GM23248 (cell line): ENCODE data around the gene YBX3. TPM values are rescaled to one million over a fixed set of nuclear protein-coding genes. Genes with fewer than 3 reads are reported as not detected.

Source experiments
- DNase-seq: peaks from one replicate; pipeline ENCODE4 v3.0.0-alpha.2; 2015
- H2AFZ ChIP-seq: fragments of 200-600 bp; sonication (generic); 2 replicates; pipeline ENCODE4 v1.6.1; 2016; ENCODE audit warnings: antibody characterized with exemption
- H3F3A ChIP-seq: fragments of 200-600 bp; sonication (generic); 2 replicates; pipeline ENCODE4 v1.6.1; 2016; ENCODE audit warnings: mild to moderate bottlenecking, antibody characterized with exemption, mixed run types; ENCODE audit not compliant: insufficient read depth
- H3K27ac ChIP-seq: fragments of 200-600 bp; sonication (generic); 2 replicates; pipeline ENCODE4 v1.5.1; 2016; ENCODE audit warnings: mild to moderate bottlenecking
- H3K27me3 ChIP-seq: fragments of 200-600 bp; sonication (generic); replicated peaks from 2 replicates; pipeline ENCODE4 v1.6.1; 2016; ENCODE audit warnings: mild to moderate bottlenecking; ENCODE audit not compliant: insufficient read depth
- H3K36me3 ChIP-seq: fragments of 200-600 bp; sonication (generic); 2 replicates; pipeline ENCODE4 v1.6.1; 2016; ENCODE audit warnings: low read depth, mild to moderate bottlenecking
- H3K4me1 ChIP-seq: fragments of 200-600 bp; sonication (generic); 2 replicates; pipeline ENCODE4 v1.6.1; 2016; ENCODE audit warnings: mild to moderate bottlenecking; ENCODE audit not compliant: insufficient read depth
- H3K4me2 ChIP-seq: fragments of 200-600 bp; sonication (generic); one replicate; pipeline ENCODE4 v1.6.1; 2016; ENCODE audit warnings: mild to moderate bottlenecking; ENCODE audit not compliant: unreplicated experiment
- H3K4me3 ChIP-seq: fragments of 200-600 bp; sonication (generic); 2 replicates; pipeline ENCODE4 v1.5.1; 2016; ENCODE audit warnings: mild to moderate bottlenecking
- H3K79me2 ChIP-seq: fragments of 200-600 bp; sonication (generic); 2 replicates; pipeline ENCODE4 v1.6.1; 2016; ENCODE audit warnings: mild to moderate bottlenecking; ENCODE audit not compliant: insufficient read depth
- H3K9ac ChIP-seq: fragments of 200-600 bp; sonication (generic); 2 replicates; pipeline ENCODE4 v1.6.1; 2016; ENCODE audit warnings: mild to moderate bottlenecking
- H3K9me2 ChIP-seq: fragments of 200-600 bp; sonication (generic); 2 replicates; pipeline ENCODE4 v1.6.1; 2016; ENCODE audit warnings: mixed run types, mild to moderate bottlenecking, moderate library complexity; ENCODE audit not compliant: insufficient read depth
- H3K9me3 ChIP-seq: fragments of 200-600 bp; sonication (generic); one replicate; pipeline ENCODE4 v1.6.1; 2017; ENCODE audit warnings: low read depth
- H4K20me1 ChIP-seq: fragments of 200-600 bp; sonication (generic); 2 replicates; pipeline ENCODE4 v1.6.0; 2016; ENCODE audit not compliant: insufficient read depth
- EZH2 ChIP-seq: fragments of 200-600 bp; sonication (generic); IDR thresholded peaks from 2 replicates; pipeline ENCODE4 v1.6.1; 2018; ENCODE audit warnings: antibody characterized with exemption, mild to moderate bottlenecking; ENCODE audit not compliant: insufficient read depth, poor library complexity, severe bottlenecking
- EZH2phosphoT487 ChIP-seq: fragments of 200-600 bp; sonication (generic); IDR thresholded peaks from 2 replicates; pipeline ENCODE4 v1.6.1; 2018; ENCODE audit warnings: antibody characterized with exemption, moderate library complexity, mild to moderate bottlenecking, low read depth; ENCODE audit not compliant: insufficient read depth
- WGBS, 2 experiments: methylation state at CpG; one replicate each; pipeline ENCODE4 v1.1.6; 2015 to 2017; ENCODE audit warnings: low lambda C conversion rate in 2 of 2, low coverage in 1 of 2; ENCODE audit errors: missing lambda C conversion rate in 2 of 2; 5-methylcytosine and 5-hydroxymethylcytosine counted together
- in situ Hi-C: fragments of 300-500 bp; cut with MboI; formaldehyde crosslinking; loops from 2 replicates; pipeline ENCODE4 v1.15.0; 2020
- polyA plus RNA-seq: library from polyadenylated mRNA; unstranded; fragments of >200 nt; fragmentation: Nextera tagmentation; extraction: Ambion mirVana; gene quantifications from 2 replicates; pipeline ENCODE4 v1.2.1, GENCODE V29; 2016
- total RNA-seq: library from RNA; depleted of rRNA; stranded (reverse); fragments of >200 nt; shearing (Covaris generic); gene quantifications from 2 replicates; pipeline ENCODE4 v1.2.3, GENCODE V29; 2014

The YBX3 gene
- total and polyA plus RNA-seq, 2 experiments from 2014 or later = 108 to 215 TPM

DNA sequence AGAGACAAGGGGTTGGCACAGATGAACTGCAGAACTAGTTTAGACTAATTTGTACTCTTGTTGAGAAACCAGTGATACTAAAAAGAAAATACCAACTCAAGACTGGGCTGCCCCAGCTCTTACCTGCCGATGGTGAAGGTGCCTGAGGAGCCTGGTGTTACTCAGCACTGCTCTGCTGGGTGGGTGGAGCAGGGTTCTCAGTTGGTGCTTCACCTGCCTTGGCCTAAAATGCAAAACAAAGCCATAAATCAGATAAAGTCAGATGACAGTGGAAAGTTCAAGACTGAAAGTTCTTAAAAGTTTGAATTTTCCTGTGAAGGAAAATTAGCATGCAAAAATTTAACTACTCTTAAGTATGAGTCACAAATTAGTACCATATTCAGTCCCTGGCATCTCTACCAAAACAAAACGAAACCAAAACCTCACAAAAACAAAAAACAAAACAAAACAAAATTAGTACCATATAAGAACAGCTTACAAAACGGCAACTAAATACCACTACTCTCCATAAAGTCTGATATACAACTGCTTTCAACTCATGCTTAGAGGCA lies 21.9 kb downstream of the YBX3 start:
- peak overlapping the region; percentile 49 for H3K4me2 ChIP-seq
- H3K79me2 ChIP-seq = peaks cover 54% of the 10 kb centered on the region
- in situ Hi-C loops = no loop called here

DNA sequence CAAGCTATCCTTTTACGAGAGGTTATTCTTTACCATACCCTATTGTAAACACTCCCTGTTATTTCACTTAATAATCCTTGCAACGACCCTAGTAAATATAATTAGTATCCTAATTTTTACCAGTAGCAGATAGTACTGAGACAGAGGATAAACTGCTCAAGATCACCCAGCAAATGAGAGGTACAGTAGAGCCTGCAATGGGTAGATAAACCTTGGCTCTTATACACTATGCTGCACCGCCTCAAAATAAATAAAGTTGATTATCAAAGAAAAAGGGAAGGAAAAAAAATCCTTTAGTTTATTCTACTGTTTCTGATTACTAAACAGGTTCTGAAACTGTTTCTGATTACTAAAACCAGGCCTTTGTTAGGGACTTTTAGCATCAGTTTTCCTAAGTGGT lies 22.5 kb downstream of the YBX3 start:
- H3K36me3 ChIP-seq = peaks cover 88% of the 10 kb centered on the region
- H3K27ac ChIP-seq = peak overlapping the region; percentile 36; the same call in 1 of the 2 replicates
- TF ChIP-seq EZH2phosphoT487 (no peak), EZH2 (no peak)
- H3K9me2 ChIP-seq = no peaks in the 10 kb centered on the region
- H3K4me3 ChIP-seq = no peak overlapping the region
- DNase-seq = no peak
- H3K9ac ChIP-seq = no peak overlapping the region
- H3F3A ChIP-seq = peaks cover 7% of the 10 kb centered on the region; the same call in 1 of the 2 replicates
- in situ Hi-C loops = no loop called here
- H3K4me2 ChIP-seq = no peak overlapping the region
- H4K20me1 ChIP-seq = no peaks in the 10 kb centered on the region
- peaks cover 48% of the 10 kb centered on the region for H3K79me2 ChIP-seq
- H3K9me3 ChIP-seq = no peaks in the 10 kb centered on the region
- H3K27me3 ChIP-seq = no peaks in the 10 kb centered on the region
- H3K4me1 ChIP-seq = peaks cover 10% of the 10 kb centered on the region
- WGBS, 2 experiments = 97 to 98% methylated on average over 3 of the region's 3 CpGs
- H2AFZ ChIP-seq = no peak overlapping the region

More for the DNA sequence above, 21.9 kb downstream of the YBX3 start:
- Histone ChIP-seq H3K27ac (peak overlapping the region; percentile 36), H3K9me3 (no peaks in the 10 kb centered on the region), H4K20me1 (no peaks in the 10 kb centered on the region), H2AFZ (0 out of 2 replicates have a peak overlapping the region, but pooled peaks have one; percentile 8), H3K27me3 (no peaks in the 10 kb centered on the region), H3F3A (peaks cover 8% of the 10 kb centered on the region; the same call in 1 of the 2 replicates), H3K4me1 (peaks cover 14% of the 10 kb centered on the region), H3K9me2 (no peaks in the 10 kb centered on the region), H3K9ac (peak overlapping the region; percentile 32; the same call in 1 of the 2 replicates), H3K4me3 (peak overlapping the region; percentile 24; the same call in 1 of the 2 replicates), H3K36me3 (peaks cover 92% of the 10 kb centered on the region)
- no peak for TF ChIP-seq EZH2
- no peak for TF ChIP-seq EZH2phosphoT487
- WGBS, 2 experiments = 28 to 37% methylated on average over 3 of the region's 3 CpGs
- DNase-seq = peak; percentile 65

DNA sequence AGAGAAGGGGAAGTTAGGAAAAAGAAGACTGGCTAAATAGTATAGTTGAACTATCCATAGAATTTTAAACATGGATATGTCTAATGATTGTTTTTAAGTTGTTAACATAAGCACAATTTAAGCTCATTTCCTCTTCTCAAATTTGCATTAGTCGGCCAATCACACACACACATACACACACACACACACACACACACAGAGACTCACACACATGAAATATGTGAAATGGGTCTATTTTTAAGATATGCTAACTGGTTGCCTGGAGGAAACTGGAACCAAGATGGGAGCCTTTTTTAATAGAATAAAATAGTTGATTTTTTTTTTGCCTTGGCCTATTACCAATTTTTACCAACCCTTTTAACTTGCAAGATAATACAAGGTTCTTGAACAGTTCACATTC lies 25.3 kb downstream of the YBX3 start:
- H3K4me3 ChIP-seq = no peak overlapping the region
- in situ Hi-C loops = no loop called here
- H4K20me1 ChIP-seq = no peaks in the 10 kb centered on the region
- WGBS, 2 experiments = 100% methylated on average over 1 of the region's 1 CpG
- no peak overlapping the region for H3K4me2 ChIP-seq
- no peak for TF ChIP-seq EZH2
- TF ChIP-seq EZH2phosphoT487 = no peak
- H3K79me2 ChIP-seq = peaks cover 22% of the 10 kb centered on the region; the same call in 1 of the 2 replicates
- H3K9me3 ChIP-seq = no peaks in the 10 kb centered on the region
- peaks cover 17% of the 10 kb centered on the region for H3F3A ChIP-seq
- peaks cover 71% of the 10 kb centered on the region for H3K36me3 ChIP-seq
- no peaks in the 10 kb centered on the region for H3K27me3 ChIP-seq
- no peak overlapping the region for H2AFZ ChIP-seq
- no peak for DNase-seq
- no peak overlapping the region for H3K27ac ChIP-seq
- no peaks in the 10 kb centered on the region for H3K9me2 ChIP-seq
- H3K9ac ChIP-seq = no peak overlapping the region
- peaks cover 10% of the 10 kb centered on the region for H3K4me1 ChIP-seq

DNA sequence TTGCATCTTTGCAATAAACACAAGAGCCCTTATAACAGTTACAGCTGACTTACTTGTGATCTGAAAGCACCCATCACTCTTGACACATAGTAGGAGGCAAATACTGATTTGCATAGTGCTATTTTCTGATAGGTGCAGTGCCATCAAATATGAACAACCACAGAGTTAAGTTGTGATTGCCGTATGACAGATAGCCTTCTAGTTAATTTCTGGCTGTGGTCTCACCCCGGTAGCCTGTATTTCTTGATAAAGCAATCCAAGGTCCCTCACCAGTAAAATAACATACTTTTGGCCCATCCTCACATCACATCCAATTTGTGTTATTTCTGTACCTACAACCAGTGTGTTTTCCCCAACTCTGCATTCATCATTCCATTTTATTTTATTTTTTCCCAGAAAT lies 26.0 kb downstream of the YBX3 start:
- H3K9me2 ChIP-seq = no peaks in the 10 kb centered on the region
- 95 to 97% methylated on average over 2 of the region's 2 CpGs for WGBS, 2 experiments
- in situ Hi-C loops = no loop called here

More for the DNA sequence above, 26.0 kb downstream of the YBX3 start:
- Histone ChIP-seq H3F3A (peaks cover 20% of the 10 kb centered on the region), H3K4me1 (peaks cover 10% of the 10 kb centered on the region), H3K36me3 (peaks cover 67% of the 10 kb centered on the region), H2AFZ (no peak overlapping the region), H3K9me3 (no peaks in the 10 kb centered on the region), H3K4me2 (no peak overlapping the region), H3K79me2 (peaks cover 15% of the 10 kb centered on the region; the same call in 1 of the 2 replicates), H3K9ac (no peak overlapping the region), H4K20me1 (no peaks in the 10 kb centered on the region), H3K27me3 (no peaks in the 10 kb centered on the region), H3K27ac (no peak overlapping the region), H3K4me3 (no peak overlapping the region)
- no peak for DNase-seq
- TF ChIP-seq EZH2phosphoT487 = no peak
- TF ChIP-seq EZH2 = no peak
